GM18868 (cell line): ENCODE data around the gene SYNC.
"Not testable (repeated sequence)": the region's sequence is repeated elsewhere in the genome, so short reads cannot be mapped to it uniquely, and the experiment has no call there.

Experiments
- ATAC-seq: cut with Tn5 transposase; IDR thresholded peaks from one replicate; pipeline ENCODE4 v1.9.1; 2021; ENCODE audit warnings: mild to moderate bottlenecking, moderate library complexity; ENCODE audit not compliant: unreplicated experiment

SYNC gene

GRCh38 chr1:32647308-32648134, 55.0 kb downstream of the SYNC start:
- ATAC-seq, result no peak

- ATAC-seq, result no peak
Measured at GRCh38 chr1:32644426-32644825, 58.1 kb downstream of the SYNC start.

GRCh38 chr1:32642292-32642827, 60.2 kb downstream of the SYNC start:
- ATAC-seq, result not testable (repeated sequence)

GRCh38 chr1:32639489-32640075, 63.0 kb downstream of the SYNC start:
- no peak for ATAC-seq

GRCh38 chr1:32636914-32637645, 65.5 kb downstream of the SYNC start:
- ATAC-seq, result no peak

- ATAC-seq, result no peak
Measured at GRCh38 chr1:32635508-32636277, 66.9 kb downstream of the SYNC start.

GRCh38 chr1:32632829-32633228, 69.7 kb downstream of the SYNC start:
- no peak for ATAC-seq

GRCh38 chr1:32630173-32630572, 72.4 kb downstream of the SYNC start:
- ATAC-seq, result not testable (repeated sequence)
